Measurements from ENCODE around the gene RGS16.

Gene RGS16

GRCh38 chr1:182617014-182617429 lies 12.8 kb upstream of the RGS16 start:
- H3K4me3 ChIP-seq (replicated peaks; ENCODE audit: insufficient read depth, low read length): no peak overlapping the region
- DNase-seq (ENCODE audit: low read depth in 1 of 2, low spot score in 1 of 2): no peak
- no peak for TF ChIP-seq GABPA (IDR thresholded peaks at IDR 0.05; ENCODE audit: low read depth)
- no peak for TF ChIP-seq SPI1 (IDR thresholded peaks at IDR 0.05; ENCODE audit: borderline replicate concordance, low read depth)
- TF ChIP-seq CTCF (IDR thresholded peaks at IDR 0.05; ENCODE audit: insufficient read depth, low read length): no peak
- TF ChIP-seq REST (IDR thresholded peaks at IDR 0.05; ENCODE audit: insufficient replicate concordance, low read depth): no peak
- TF ChIP-seq POLR2AphosphoS5 (IDR thresholded peaks at IDR 0.05; ENCODE audit: low read depth): no peak
- no peak overlapping the region for H3K27ac ChIP-seq (replicated peaks)
- H3K27me3 ChIP-seq (ENCODE audit: insufficient read depth, poor library complexity, severe bottlenecking): no peaks in the 10 kb centered on the region

DNA sequence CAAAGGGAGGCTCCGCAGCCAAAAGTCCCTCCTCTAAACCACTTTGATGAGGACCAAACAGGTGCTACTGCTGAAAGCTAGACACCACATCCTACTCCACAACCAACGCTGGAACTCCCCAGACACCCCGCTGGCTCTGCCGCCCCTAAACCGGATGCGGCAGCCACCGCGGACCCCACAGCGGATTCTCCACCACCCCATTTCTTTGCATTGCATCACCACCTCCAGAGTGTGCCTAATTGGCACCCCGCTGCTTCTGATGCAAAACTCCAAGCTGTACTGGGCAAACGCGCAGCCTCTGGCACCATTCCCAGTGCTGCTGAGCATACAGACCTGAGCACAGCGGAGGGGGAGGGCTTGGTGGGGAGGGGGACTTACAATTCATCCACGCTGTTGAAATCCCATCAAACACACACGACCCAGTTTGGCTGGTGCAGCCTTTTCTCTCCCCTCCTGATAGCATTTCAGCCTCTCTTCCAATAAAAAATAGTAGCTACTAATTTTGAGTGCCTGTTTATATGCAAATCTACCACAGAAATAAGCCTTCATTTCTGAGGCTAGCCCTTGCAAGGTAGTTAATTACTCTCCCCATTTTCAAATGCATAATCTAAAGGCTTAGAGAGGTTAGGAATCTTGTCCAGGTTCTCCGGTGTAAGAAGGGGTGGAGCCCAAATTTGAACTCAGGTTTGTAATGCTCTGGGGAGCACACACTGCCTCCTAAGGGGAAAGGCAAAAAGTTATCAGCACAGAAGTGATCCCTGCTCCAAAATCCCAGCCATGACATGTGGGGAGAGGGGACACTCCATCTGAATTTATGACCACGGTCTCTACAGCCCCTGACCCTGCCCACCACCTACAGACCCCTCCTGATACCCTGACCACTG lies 12.2 kb upstream of the RGS16 start:
- Histone ChIP-seq H3K27ac (replicated peaks) (no peak overlapping the region), H3K27me3 (ENCODE audit: insufficient read depth, poor library complexity, severe bottlenecking) (no peaks in the 10 kb centered on the region), H3K4me3 (replicated peaks; ENCODE audit: insufficient read depth, low read length) (no peak overlapping the region)
- TF ChIP-seq REST (IDR thresholded peaks at IDR 0.05; ENCODE audit: insufficient replicate concordance, low read depth) (no peak), SPI1 (IDR thresholded peaks at IDR 0.05; ENCODE audit: borderline replicate concordance, low read depth) (no peak), POLR2AphosphoS5 (IDR thresholded peaks at IDR 0.05; ENCODE audit: low read depth) (peak; percentile 60)
- DNase-seq (ENCODE audit: low read depth in 1 of 2, low spot score in 1 of 2): peak; percentile 45 to 55

DNA sequence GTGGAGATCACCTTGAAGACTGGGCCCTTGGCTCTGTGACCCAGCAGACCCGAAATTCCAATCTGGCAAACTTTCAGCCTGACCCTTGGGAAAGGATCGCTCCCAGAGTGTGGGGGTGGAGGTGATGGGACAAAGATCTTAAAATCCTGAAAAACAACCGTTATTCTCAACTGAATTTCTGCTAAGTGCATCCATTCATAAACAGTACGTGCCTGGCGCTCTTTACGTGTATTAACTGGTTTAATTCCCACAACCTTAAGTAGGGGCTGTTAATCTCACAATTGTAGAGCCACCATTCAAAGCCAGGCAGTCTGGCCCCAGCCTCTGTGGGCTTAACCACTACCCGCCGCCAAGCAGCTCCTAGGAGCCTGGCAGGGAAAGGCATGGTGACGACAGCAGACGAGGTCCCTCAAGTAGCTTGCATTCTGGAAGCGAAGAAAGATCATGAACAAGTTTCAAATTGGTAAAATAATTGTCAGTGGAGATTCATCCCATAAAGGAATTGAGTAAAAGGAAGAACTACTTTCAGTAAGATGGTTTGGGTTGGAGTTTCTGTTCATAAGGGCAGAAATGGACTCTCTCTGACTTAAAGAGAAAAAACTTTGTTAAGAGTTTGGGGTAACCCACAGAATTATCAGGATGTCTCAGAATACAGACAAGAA lies 11.4 kb upstream of the RGS16 start:
- no peaks in the 10 kb centered on the region for H3K27me3 ChIP-seq (ENCODE audit: insufficient read depth, poor library complexity, severe bottlenecking)
- DNase-seq (ENCODE audit: low read depth in 1 of 2, low spot score in 1 of 2): no peak
- H3K4me3 ChIP-seq (replicated peaks; ENCODE audit: insufficient read depth, low read length): no peak overlapping the region
- no peak for TF ChIP-seq GABPA (IDR thresholded peaks at IDR 0.05; ENCODE audit: low read depth)
- no peak for TF ChIP-seq REST (IDR thresholded peaks at IDR 0.05; ENCODE audit: insufficient replicate concordance, low read depth)
- TF ChIP-seq POLR2AphosphoS5 (IDR thresholded peaks at IDR 0.05; ENCODE audit: low read depth): no peak
- no peak for TF ChIP-seq CTCF (IDR thresholded peaks at IDR 0.05; ENCODE audit: insufficient read depth, low read length)
- no peak for TF ChIP-seq SPI1 (IDR thresholded peaks at IDR 0.05; ENCODE audit: borderline replicate concordance, low read depth)
- H3K27ac ChIP-seq (replicated peaks): no peak overlapping the region
